ENCODE measurements around the gene ADARB2.

Gene ADARB2

GRCh38 chr10:1380088-1380671 is 357.1 kb downstream of the ADARB2 start:
- no peaks in the 10 kb centered on the region for H3K36me3 ChIP-seq
- H3K4me1 ChIP-seq (ENCODE audit: control insufficient read depth in 1 of 2, insufficient read depth in 1 of 2, low read depth in 1 of 2, low read length in 1 of 2) = no peaks in the 10 kb centered on the region
- peaks cover 70% of the 10 kb centered on the region for H3K27me3 ChIP-seq
- H3K27ac ChIP-seq = no peak overlapping the region
- H3K9me3 ChIP-seq = no peaks in the 10 kb centered on the region
- no peak overlapping the region for H3K4me3 ChIP-seq (ENCODE audit: low read depth in 1 of 2, low read length in 1 of 2)
- TF ChIP-seq CTCF (IDR thresholded peaks at IDR 0.05) = no peak

GRCh38 chr10:1379601-1380000 is 357.7 kb downstream of the ADARB2 start:
- H3K9me3 ChIP-seq = no peaks in the 10 kb centered on the region
- no peak overlapping the region for H3K27ac ChIP-seq
- H3K27me3 ChIP-seq = peaks cover 69% of the 10 kb centered on the region
- H3K4me1 ChIP-seq (ENCODE audit: control insufficient read depth in 1 of 2, insufficient read depth in 1 of 2, low read depth in 1 of 2, low read length in 1 of 2) = no peaks in the 10 kb centered on the region
- H3K36me3 ChIP-seq = no peaks in the 10 kb centered on the region
- no peak overlapping the region for H3K4me3 ChIP-seq (ENCODE audit: low read depth in 1 of 2, low read length in 1 of 2)
- TF ChIP-seq CTCF (IDR thresholded peaks at IDR 0.05) = no peak

- H3K27ac ChIP-seq = no peak overlapping the region
- no peaks in the 10 kb centered on the region for H3K4me1 ChIP-seq (ENCODE audit: control insufficient read depth in 1 of 2, insufficient read depth in 1 of 2, low read depth in 1 of 2, low read length in 1 of 2)
- no peak for TF ChIP-seq CTCF (IDR thresholded peaks at IDR 0.05)
- no peak overlapping the region for H3K4me3 ChIP-seq (ENCODE audit: low read depth in 1 of 2, low read length in 1 of 2)
- peaks cover 61% of the 10 kb centered on the region for H3K27me3 ChIP-seq
- no peaks in the 10 kb centered on the region for H3K36me3 ChIP-seq
- H3K9me3 ChIP-seq = no peaks in the 10 kb centered on the region
Observed at GRCh38 chr10:1378473-1378872, 358.9 kb downstream of the ADARB2 start.

- no peaks in the 10 kb centered on the region for H3K9me3 ChIP-seq
- no peak overlapping the region for H3K27ac ChIP-seq
- no peaks in the 10 kb centered on the region for H3K4me1 ChIP-seq (ENCODE audit: control insufficient read depth in 1 of 2, insufficient read depth in 1 of 2, low read depth in 1 of 2, low read length in 1 of 2)
- H3K27me3 ChIP-seq = peaks cover 56% of the 10 kb centered on the region
- TF ChIP-seq CTCF (IDR thresholded peaks at IDR 0.05) = no peak
- H3K36me3 ChIP-seq = no peaks in the 10 kb centered on the region
- H3K4me3 ChIP-seq (ENCODE audit: low read depth in 1 of 2, low read length in 1 of 2) = no peak overlapping the region
Observed at GRCh38 chr10:1377740-1378397, 359.5 kb downstream of the ADARB2 start.

- Histone ChIP-seq H3K4me3 (ENCODE audit: low read depth in 1 of 2, low read length in 1 of 2) (no peak overlapping the region), H3K27ac (no peak overlapping the region), H3K27me3 (peaks cover 53% of the 10 kb centered on the region), H3K36me3 (no peaks in the 10 kb centered on the region), H3K9me3 (no peaks in the 10 kb centered on the region), H3K4me1 (ENCODE audit: control insufficient read depth in 1 of 2, insufficient read depth in 1 of 2, low read depth in 1 of 2, low read length in 1 of 2) (no peaks in the 10 kb centered on the region)
- no peak for TF ChIP-seq CTCF (IDR thresholded peaks at IDR 0.05)
Observed at GRCh38 chr10:1377231-1377630, 360.1 kb downstream of the ADARB2 start.
